Activated T-helper 1 cell treated with Interleukin-2 at 50 U/mL for 16 hours (primary cell): Measurements from ENCODE around the gene SLC26A11.
"Not testable (repeated sequence)": the region's sequence is repeated elsewhere in the genome, so short reads cannot be mapped to it uniquely, and the experiment has no call there.

ENCODE experiments used
- DNase-seq: peaks from one replicate; pipeline ENCODE4 v3.0.0-alpha.2; 2020; ENCODE audit warnings: low read depth

Gene SLC26A11

GRCh38 chr17:80195671-80196529 is 24.3 kb upstream of the SLC26A11 start:
- DNase-seq, result peak; percentile 46

- DNase-seq, result no peak
These were observed 23.6 kb upstream of the SLC26A11 start for GRCh38 chr17:80196652-80197051.

- no peak for DNase-seq
These were observed 22.0 kb upstream of the SLC26A11 start for GRCh38 chr17:80198144-80198661.

- DNase-seq, result not testable (repeated sequence)
These were observed 20.9 kb upstream of the SLC26A11 start for GRCh38 chr17:80199295-80199694.

GRCh38 chr17:80201446-80201845 is 18.8 kb upstream of the SLC26A11 start:
- no peak for DNase-seq

- DNase-seq, result no peak
These were observed 18.0 kb upstream of the SLC26A11 start for GRCh38 chr17:80202197-80202596.

GRCh38 chr17:80203471-80203963 is 16.7 kb upstream of the SLC26A11 start:
- no peak for DNase-seq

- no peak for DNase-seq
These were observed 15.4 kb upstream of the SLC26A11 start for GRCh38 chr17:80204626-80205468.

- no peak for DNase-seq
These were observed 14.4 kb upstream of the SLC26A11 start for GRCh38 chr17:80205811-80206210.

- no peak for DNase-seq
These were observed 12.2 kb upstream of the SLC26A11 start for GRCh38 chr17:80208050-80208449.

- DNase-seq, result no peak
These were observed 10.5 kb upstream of the SLC26A11 start for GRCh38 chr17:80209765-80210164.

GRCh38 chr17:80210348-80211108 is 9.7 kb upstream of the SLC26A11 start:
- no peak for DNase-seq

GRCh38 chr17:80212109-80212508 is 8.1 kb upstream of the SLC26A11 start:
- DNase-seq, result no peak

GRCh38 chr17:80212511-80212910 is 7.7 kb upstream of the SLC26A11 start:
- no peak for DNase-seq

GRCh38 chr17:80212962-80213642 is 7.1 kb upstream of the SLC26A11 start:
- no peak for DNase-seq

- DNase-seq, result no peak
These were observed 6.6 kb upstream of the SLC26A11 start for GRCh38 chr17:80213643-80213975.

- no peak for DNase-seq
These were observed 6.0 kb upstream of the SLC26A11 start for GRCh38 chr17:80214012-80214877.

- no peak for DNase-seq
These were observed 5.4 kb upstream of the SLC26A11 start for GRCh38 chr17:80214878-80215210.

- DNase-seq, result no peak
These were observed 3.5 kb upstream of the SLC26A11 start for GRCh38 chr17:80216473-80217456.
